NOMO-1 treated with DMSO at 0.1 percent for 48 hours (cell line): ENCODE results near the gene BPIFB2.

Source experiments
- DNase-seq: peaks from one replicate; lab custom pipeline; 2025; ENCODE audit not compliant: unreplicated experiment; lab: John Stamatoyannopoulos, UW

BPIFB2 gene

GRCh38 chr20:33020278-33021161, 13.0 kb downstream of the BPIFB2 start:
- DNase-seq: no peak

DNA sequence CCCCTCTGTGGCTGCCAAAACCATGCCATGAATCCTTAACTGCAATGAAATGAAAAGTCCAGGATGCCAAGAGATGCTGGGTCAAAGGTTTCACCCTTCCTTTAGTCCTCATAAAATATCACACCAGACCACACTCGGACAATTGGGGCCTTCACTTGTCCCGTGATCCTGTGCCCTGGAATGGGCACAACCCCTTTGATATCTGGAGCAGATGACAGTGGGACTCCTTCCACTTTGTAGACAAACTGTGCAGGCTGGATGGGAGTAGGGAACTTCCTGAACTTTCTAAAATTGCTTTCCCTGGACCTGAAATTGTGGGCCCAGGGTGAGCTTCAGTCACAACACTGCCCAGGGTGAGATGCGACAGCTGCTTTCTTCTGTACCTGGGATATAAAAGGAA, 14.4 kb downstream of the BPIFB2 start:
- no peak for DNase-seq

GRCh38 chr20:33022289-33022688, 14.8 kb downstream of the BPIFB2 start:
- no peak for DNase-seq

DNA sequence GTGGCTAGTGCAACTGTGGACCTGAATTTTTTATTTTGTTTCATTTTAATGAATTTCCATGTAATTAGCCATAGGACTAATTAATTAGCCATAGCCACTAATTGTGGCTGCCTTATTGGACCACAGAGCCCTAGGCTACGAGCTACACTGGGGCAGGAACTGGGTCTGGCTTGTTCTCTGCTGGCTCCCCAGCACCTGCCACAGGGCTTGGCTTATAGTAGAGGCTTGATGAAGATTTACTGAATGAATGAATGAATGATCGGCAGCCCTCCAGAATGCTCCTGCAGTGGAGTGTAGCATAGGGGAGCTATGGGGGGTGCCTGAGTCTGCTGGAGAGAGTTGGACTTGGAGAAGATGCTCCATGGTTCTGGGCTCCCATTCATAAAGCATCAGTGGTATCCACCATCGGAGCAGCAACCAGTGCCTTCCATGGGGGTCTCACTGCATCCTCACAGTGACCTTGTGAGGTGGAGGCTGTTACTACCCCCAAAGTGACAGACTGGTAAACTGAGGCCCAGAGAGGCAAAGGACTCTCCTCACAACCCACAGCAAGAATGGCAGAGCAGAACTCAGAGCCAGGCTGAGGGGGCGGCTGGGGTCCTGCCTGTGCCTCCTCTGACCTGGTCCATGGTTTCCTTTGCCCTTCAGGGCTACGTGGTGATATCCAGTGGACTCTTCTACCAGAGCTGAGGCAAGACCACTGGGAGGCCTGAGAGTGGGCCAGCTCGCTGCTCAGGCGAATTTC, 15.4 kb downstream of the BPIFB2 start:
- no peak for DNase-seq

- no peak for DNase-seq
Observed at GRCh38 chr20:33023439-33024242, 16.1 kb downstream of the BPIFB2 start.

GRCh38 chr20:33024243-33024560, 16.7 kb downstream of the BPIFB2 start:
- DNase-seq: no peak

DNA sequence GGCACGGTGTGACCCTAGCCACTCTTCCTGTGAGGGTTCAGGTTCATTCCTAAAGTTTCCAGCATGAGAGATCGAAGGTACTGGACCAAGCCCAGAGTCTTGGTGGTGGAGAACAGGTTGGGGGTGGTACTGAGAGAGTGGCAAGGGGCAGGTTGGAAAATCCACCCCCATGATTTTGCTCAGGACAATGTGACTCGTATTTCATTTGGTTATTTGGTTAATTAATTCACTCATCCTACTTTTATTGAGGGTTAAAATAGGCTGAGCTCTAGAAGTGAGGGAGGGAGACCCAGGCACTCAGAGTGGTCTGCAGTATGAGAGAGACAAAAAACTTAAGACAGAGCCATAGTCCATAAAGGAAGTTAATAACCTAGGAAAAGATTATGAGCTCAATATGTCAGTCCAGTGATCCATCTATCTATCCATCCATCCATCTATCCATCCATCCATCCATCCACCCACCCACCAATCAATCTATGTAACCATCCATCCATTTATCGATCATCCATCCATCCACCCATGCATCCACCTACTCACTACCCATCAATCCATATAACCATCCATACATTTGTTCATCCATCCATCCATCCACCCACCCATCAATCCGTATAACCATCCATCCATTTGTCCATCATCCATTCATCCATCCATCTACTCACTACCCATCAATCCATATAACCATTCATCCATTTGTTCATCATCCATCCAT, 17.3 kb downstream of the BPIFB2 start:
- no peak for DNase-seq

- DNase-seq: no peak
Observed at GRCh38 chr20:33025318-33025876, 17.9 kb downstream of the BPIFB2 start.

DNA sequence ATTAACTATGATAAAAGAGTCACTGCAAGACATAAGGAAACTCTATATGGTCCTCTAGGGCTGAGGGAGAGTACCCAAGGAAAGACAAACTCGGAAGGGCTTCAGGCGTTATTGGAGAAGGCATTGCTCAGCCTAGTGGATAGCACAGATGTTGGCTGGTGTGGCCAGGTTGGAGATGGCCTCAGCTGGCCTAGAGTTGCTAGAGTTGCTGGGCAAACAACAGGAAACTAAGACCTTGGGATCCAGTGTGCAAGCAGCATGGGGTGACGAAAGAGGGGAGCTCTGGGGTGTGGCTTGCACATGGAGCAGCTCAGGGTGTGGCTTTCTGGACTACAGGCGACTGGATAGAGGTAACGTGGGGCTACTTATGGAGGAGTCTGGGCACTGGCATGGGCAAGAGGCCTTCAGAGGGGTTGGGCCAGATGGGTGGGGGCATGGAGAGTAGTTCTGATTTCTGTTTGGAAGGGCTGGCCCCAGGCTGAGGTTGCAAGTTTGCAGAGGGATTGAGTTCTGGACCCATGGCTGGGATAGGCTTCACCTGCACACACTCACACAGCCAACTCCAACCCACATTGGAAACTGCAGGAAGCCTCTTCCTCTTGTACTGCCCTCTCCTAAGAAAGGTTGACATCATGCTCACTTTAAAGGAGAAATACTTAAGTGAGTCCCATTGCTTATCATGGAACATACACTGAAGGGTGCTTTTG, 18.7 kb downstream of the BPIFB2 start:
- DNase-seq: no peak

DNA sequence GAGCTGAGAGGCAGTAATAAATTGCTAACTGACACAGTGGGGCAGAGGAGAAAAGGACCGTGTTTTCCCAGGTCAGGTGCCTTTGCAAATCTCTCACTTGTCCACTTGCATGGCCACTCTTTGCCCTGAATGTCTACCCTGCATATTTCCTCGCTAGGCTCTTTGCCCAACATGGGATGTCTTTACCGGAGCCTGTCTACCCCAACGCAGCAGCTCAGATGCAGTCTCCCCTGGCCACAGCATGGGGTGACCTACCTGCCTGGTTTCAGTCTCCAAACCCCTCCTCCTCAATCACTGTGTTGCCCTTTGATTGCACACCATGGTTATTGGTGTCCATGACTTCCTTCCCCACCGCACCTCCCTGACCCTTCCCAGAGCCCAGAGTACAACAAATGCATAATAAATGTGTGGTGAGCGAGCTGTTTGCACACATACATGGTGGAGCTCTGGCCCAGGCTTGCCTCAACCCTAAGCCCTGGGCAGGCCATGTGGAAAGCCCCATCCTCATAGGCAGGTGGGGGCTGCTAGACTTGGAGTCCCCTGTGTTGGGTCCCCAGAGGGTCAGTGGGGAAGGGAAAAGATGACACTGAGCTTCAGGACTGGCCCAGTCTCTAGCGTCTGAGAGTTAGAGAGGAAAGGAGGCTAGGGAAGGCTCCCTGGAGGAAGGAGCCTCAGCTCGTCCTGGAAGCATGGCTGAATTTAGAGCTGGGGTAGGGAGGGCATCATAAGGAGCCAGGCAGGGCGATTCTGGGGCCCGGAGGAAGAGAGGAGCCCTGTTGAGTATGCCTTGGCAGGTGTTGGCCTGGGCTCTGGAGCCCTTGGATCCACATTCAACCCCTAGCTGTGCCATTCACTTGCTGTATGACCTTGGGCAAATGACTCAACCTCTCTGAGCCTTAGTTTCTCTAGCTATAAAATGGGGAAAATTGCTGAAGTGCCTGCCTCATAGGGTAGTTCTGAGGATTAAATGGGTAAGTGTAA, 19.6 kb downstream of the BPIFB2 start:
- DNase-seq: no peak

DNA sequence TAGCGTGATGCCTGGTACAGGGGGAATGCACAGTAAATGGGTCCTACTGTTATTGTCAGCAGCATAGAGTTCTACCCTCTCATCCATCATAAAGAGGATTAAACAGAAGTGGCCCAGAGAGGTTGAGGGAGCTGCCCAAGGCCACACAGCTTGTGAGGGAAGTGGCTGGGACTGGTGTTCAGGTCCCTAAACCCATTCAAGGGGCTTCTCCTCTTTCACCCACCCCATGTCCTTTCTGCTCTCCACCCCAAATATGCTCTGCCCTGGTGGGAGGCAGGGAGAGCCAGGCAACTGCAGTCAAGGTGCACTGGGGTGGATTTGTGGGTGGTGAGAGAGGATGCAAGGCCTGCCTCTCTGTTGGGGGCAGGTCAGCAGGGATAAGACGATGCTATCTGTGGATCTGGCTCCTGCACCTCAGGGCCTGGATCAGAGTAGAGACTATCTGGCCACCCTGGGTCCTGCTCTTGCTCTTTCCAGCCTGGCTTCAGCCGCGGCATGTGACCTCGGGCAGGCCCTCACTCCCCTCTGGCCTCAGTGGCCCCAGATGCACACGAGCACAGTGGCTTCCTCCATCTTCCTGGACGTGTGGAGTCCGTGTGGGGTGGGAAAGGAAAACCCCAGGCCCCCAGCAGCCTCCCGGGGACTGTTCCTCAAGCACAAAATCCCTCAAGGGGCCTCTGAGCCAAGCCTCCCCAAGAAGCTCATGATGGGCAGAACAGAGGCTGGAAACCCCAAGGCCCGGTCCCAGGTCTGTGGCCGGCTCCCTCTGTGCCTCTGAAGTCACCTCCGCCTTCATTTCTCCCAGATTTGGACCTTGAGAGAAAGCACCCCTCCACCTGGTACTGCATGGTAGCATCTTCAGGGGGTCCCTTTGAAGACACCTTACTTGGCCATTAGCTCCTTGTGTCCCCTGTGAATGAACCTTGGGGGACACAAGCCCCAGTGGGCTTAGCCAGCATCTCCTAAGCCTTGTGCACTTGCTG, 20.6 kb downstream of the BPIFB2 start:
- DNase-seq: no peak

DNA sequence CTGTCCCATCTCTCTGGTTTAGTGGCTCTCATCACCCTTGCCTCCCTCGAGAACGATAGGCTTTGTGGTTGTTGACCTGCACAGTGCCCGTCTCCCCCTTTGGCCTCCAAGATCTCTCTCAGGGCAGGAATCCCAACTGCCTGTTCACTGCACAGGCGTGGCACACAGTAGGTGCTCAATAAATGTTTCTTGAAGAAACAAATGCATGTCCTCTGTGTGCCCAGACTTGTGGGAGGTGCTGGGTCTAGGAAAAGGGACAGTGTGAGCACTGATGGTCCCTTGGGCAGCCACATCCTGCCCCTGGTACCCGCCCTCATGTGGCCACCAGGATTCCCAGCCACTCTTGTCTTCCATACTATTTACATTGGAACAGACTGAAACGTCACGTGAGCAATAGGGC, 21.4 kb downstream of the BPIFB2 start:
- no peak for DNase-seq

- no peak for DNase-seq
Observed at GRCh38 chr20:33030076-33030475, 22.6 kb downstream of the BPIFB2 start.

DNA sequence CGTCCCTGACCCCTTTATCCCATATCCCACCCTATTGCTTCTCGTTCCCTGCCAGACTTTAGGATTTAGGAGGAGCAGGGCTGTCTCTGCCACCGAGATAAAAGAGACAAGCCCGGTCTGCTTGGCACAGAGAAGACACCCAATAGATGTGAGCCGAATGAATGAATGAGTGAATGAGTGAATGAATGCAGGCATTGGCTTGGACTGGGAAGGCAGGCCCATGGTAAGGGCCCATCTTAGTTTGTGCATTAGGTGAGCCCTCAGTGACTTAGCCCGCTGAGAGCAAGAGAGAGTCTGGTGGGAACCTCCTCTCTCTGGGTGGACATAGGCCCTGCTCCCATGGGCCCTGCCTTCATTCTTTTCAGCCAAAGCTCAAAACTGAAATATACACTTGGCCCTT, 23.1 kb downstream of the BPIFB2 start:
- no peak for DNase-seq

DNA sequence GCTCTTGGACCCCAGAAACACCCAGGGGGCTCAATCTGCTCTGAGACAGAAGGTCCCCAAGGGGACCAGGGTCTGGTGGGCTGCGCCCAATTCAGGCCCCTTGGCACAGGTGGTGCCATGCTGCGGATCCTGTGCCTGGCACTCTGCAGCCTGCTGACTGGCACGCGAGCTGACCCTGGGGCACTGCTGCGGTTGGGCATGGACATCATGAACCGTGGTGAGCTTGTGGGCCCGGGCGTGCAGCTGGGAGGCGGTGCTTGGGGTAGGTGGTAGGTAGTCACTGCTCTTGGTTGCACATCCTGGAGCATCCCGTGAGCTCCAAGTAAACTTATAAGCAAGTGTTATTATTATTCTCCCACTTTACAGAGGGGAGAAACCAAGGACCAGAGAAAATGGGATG, 24.0 kb downstream of the BPIFB2 start, which contains the start of gene BPIFB6:
TSS of gene BPIFB6 (plus strand) at position 118 of the 400 bp plus-strand sequence. CDS start at position 118, 0 bp downstream.
- no peak for DNase-seq

- DNase-seq: no peak
Observed at GRCh38 chr20:33032555-33032954, 25.1 kb downstream of the BPIFB2 start.

GRCh38 chr20:33033381-33033780, 25.9 kb downstream of the BPIFB2 start:
- DNase-seq: no peak

DNA sequence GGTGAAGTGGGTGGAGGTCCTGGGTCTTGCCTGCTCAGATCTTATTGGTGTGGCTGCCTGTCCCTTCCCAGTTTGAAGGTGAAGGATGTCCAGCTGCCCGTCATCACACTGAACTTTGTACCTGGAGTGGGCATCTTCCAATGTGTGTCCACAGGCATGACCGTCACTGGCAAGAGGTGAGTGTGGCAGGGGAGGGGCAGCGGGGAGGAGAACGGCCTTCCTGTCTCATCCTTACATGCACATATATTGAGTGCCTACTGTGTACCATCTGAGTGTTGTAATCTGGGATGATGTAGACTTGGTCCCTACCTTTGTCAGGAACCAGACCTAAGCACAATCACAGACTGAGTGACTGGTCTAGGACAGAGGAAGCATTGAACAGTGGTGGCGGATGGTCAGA, 26.6 kb downstream of the BPIFB2 start:
- no peak for DNase-seq
